HepG2 (cell line): ENCODE data around the gene CSTPP1.

ENCODE experiments used
- AGO1 ChIP-seq: fragments of 200-400 bp; formaldehyde crosslinking; IDR thresholded peaks from 2 replicates; pipeline ENCODE4 v1.6.1; 2017; ENCODE audit warnings: mild to moderate bottlenecking, low read depth, low read length, moderate library complexity; ENCODE audit not compliant: poor library complexity, severe bottlenecking
- HNRNPLL ChIP-seq: fragments of 200-400 bp; formaldehyde crosslinking; IDR thresholded peaks from 2 replicates; pipeline ENCODE4 v1.6.1; 2017; ENCODE audit warnings: mild to moderate bottlenecking, low read depth, low read length; ENCODE audit not compliant: poor library complexity, severe bottlenecking
- KAT8 ChIP-seq: IDR thresholded peaks from 2 replicates; pipeline ENCODE4 v1.6.1; 2016; ENCODE audit warnings: missing genetic modification reagents, missing compliant biosample characterization
- ZNF207 ChIP-seq: fragments of 450-650 bp; IDR thresholded peaks from 2 replicates; pipeline ENCODE4 v1.6.1; 2016; ENCODE audit warnings: antibody characterized with exemption, borderline replicate concordance
- TF ChIP-seq, protein P1 (sequence below): sonication (generic); formaldehyde crosslinking; IDR thresholded peaks from 2 replicates; pipeline ENCODE4 v1.5.0; 2020; ENCODE audit warnings: mild to moderate bottlenecking, missing genetic modification reagents, moderate library complexity

GRCh38 chr11:47067401-47067800, 130.8 kb downstream of the CSTPP1 start:
- TF ChIP-seq HNRNPLL (no peak), KAT8 (CRISPR knock-in tag) (no peak), AGO1 (no peak), ZNF207 (no peak)
- TF ChIP-seq, protein P1, sequence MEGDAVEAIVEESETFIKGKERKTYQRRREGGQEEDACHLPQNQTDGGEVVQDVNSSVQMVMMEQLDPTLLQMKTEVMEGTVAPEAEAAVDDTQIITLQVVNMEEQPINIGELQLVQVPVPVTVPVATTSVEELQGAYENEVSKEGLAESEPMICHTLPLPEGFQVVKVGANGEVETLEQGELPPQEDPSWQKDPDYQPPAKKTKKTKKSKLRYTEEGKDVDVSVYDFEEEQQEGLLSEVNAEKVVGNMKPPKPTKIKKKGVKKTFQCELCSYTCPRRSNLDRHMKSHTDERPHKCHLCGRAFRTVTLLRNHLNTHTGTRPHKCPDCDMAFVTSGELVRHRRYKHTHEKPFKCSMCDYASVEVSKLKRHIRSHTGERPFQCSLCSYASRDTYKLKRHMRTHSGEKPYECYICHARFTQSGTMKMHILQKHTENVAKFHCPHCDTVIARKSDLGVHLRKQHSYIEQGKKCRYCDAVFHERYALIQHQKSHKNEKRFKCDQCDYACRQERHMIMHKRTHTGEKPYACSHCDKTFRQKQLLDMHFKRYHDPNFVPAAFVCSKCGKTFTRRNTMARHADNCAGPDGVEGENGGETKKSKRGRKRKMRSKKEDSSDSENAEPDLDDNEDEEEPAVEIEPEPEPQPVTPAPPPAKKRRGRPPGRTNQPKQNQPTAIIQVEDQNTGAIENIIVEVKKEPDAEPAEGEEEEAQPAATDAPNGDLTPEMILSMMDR = no peak
